ENCODE measurements around the gene NSMCE1.

Gene NSMCE1

GRCh38 chr16:27268376-27269299 lies at the start of gene NSMCE1:
Gene NSMCE1 (minus strand): TSS chr16:27268772. CDS start chr16:27257570, 11,202 bp downstream.
- peak; percentile 96 for DNase-seq (ENCODE audit: low spot score)

GRCh38 chr16:27317738-27318391 lies 49.3 kb upstream of the NSMCE1 start:
- peak; percentile 65 for DNase-seq (ENCODE audit: low spot score)

- no peak for DNase-seq (ENCODE audit: low spot score)
Measured at GRCh38 chr16:27317320-27317719, 48.7 kb upstream of the NSMCE1 start.

GRCh38 chr16:27316038-27316680 lies 47.6 kb upstream of the NSMCE1 start:
- no peak for DNase-seq (ENCODE audit: low spot score)

- peak; percentile 37 for DNase-seq (ENCODE audit: low spot score)
Measured at GRCh38 chr16:27315333-27316037, 46.9 kb upstream of the NSMCE1 start.

GRCh38 chr16:27314986-27315332 lies 46.4 kb upstream of the NSMCE1 start:
- DNase-seq (ENCODE audit: low spot score), result no peak

- peak; percentile 65 for DNase-seq (ENCODE audit: low spot score)
Measured at GRCh38 chr16:27314161-27314723, 45.7 kb upstream of the NSMCE1 start.

GRCh38 chr16:27313422-27314160 lies 45.0 kb upstream of the NSMCE1 start, which contains the start of gene IL4R:
Gene IL4R (plus strand): TSS chr16:27313974. CDS start chr16:27340204, 26,230 bp downstream.
- DNase-seq (ENCODE audit: low spot score), result peak; percentile 59

- no peak for DNase-seq (ENCODE audit: low spot score)
Measured at GRCh38 chr16:27312580-27313421, 44.2 kb upstream of the NSMCE1 start.

- no peak for DNase-seq (ENCODE audit: low spot score)
Measured at GRCh38 chr16:27311897-27312303, 43.3 kb upstream of the NSMCE1 start.

GRCh38 chr16:27311448-27311830 lies 42.9 kb upstream of the NSMCE1 start:
- no peak for DNase-seq (ENCODE audit: low spot score)

- DNase-seq (ENCODE audit: low spot score), result no peak
Measured at GRCh38 chr16:27310576-27311447, 42.2 kb upstream of the NSMCE1 start.

- DNase-seq (ENCODE audit: low spot score), result no peak
Measured at GRCh38 chr16:27308792-27309191, 40.2 kb upstream of the NSMCE1 start.

GRCh38 chr16:27305839-27306442 lies 37.4 kb upstream of the NSMCE1 start:
- DNase-seq (ENCODE audit: low spot score), result no peak

- DNase-seq (ENCODE audit: low spot score), result no peak
Measured at GRCh38 chr16:27304881-27305745, 36.5 kb upstream of the NSMCE1 start.

- DNase-seq (ENCODE audit: low spot score), result no peak
Measured at GRCh38 chr16:27304102-27304501, 35.5 kb upstream of the NSMCE1 start.

- DNase-seq (ENCODE audit: low spot score), result no peak
Measured at GRCh38 chr16:27303256-27304100, 34.9 kb upstream of the NSMCE1 start.
